Adrenal gland (tissue), 12 donors: Measurements from ENCODE around the gene SEMA4B. TPM values are rescaled to one million over a fixed set of nuclear protein-coding genes. Genes with fewer than 3 reads are reported as not detected.
"Not testable (repeated sequence)": the region's sequence is repeated elsewhere in the genome, so short reads cannot be mapped to it uniquely, and the experiment has no call there.

ENCODE experiments used
- DNase-seq, 7 donors: peaks; one replicate each; pipeline ENCODE4 v3.0.0-alpha.2; 2019 to 2020
- H3K27ac ChIP-seq, 5 donors: fragments of 200-600 bp; sonication (generic) in 4 of 5; 1 replicate in 3 of 5; 2 replicates in 2 of 5; pipeline versions ENCODE4 v1.5.1 to v1.8.0; 2016 to 2020; ENCODE audit warnings: mild to moderate bottlenecking in 1 of 5
- H3K27me3 ChIP-seq: fragments of 200-600 bp; 2 replicates; pipeline ENCODE4 v1.8.0; 2021
- H3K36me3 ChIP-seq, 2 donors: fragments of 200-600 bp; replicated peaks in 1 of 2; 1 replicate in 1 of 2; 2 replicates in 1 of 2; pipeline versions ENCODE4 v1.5.1 to v1.8.0; 2018 to 2022
- H3K4me1 ChIP-seq, 2 donors: fragments of 200-600 bp; replicated peaks in 1 of 2; 1 replicate in 1 of 2; 2 replicates in 1 of 2; pipeline versions ENCODE4 v1.5.1 to v1.8.0; 2018 to 2021
- H3K4me3 ChIP-seq, 4 donors: fragments of 200-600 bp; sonication (generic) in 3 of 4; one replicate each; pipeline ENCODE4 v1.5.1; 2016 to 2018
- H3K9me3 ChIP-seq, 3 donors: fragments of 200-600 bp; sonication (generic) in 1 of 3; replicated peaks in 1 of 3; 1 replicate in 2 of 3; 2 replicates in 1 of 3; pipeline versions ENCODE4 v1.5.1 to v1.8.0; 2016 to 2021
- POLR2A ChIP-seq, 2 donors: fragments of 450-650 bp; IDR thresholded peaks; one replicate each; pipeline ENCODE4 v1.6.1; 2017; ENCODE audit warnings: antibody characterized with exemption in 2 of 2, mild to moderate bottlenecking in 2 of 2, moderate library complexity in 1 of 2
- WGBS, 4 donors: extraction: QIAGEN DNeasy Blood & Tissue Kit in 2 of 4; methylation state at CpG; one replicate each; pipeline versions ENCODE4 v1.1.5 to v1.1.7; 2013 to 2017; 5-methylcytosine and 5-hydroxymethylcytosine counted together
- intact Hi-C, 2 donors: fragments of 100-400 bp; cut with DNase I; formaldehyde crosslinking; loops; one replicate each; pipeline versions ENCODE4 v1.14.1 to v1.15.0; 2022 to 2023
- polyA plus RNA-seq, 3 donors: library from polyadenylated mRNA; stranded (reverse); fragments of 200-250 nt in 2 of 3; fragments of 350-450 nt in 1 of 3; fragmentation: Illumina TruSeq in 1 of 3; extraction: RNeasy Lipid Tissue Mini Kit (QIAGEN cat#74804) in 1 of 3; gene quantifications; one replicate each; pipeline ENCODE4 v1.2.3, GENCODE V29; 2013 to 2014
- total RNA-seq, 9 donors: library from RNA; depleted of rRNA in 4 of 9; stranded (reverse); fragments of >200 nt in 4 of 9; fragments of 120-200 nt in 1 of 9; fragmentation: NEBNext Ultra II Directional in 1 of 9; extraction: Animal tissue kit (Norgen Biotek cat#: 25700) in 1 of 9; gene quantifications; one replicate each; pipeline versions ENCODE4 v1.1.0 to v1.2.4, GENCODE V29; 2013 to 2023
- TF ChIP-seq, protein P1 (sequence below), 6 experiments: fragments of 450-650 bp in 4 of 6; fragments of 200-600 bp in 2 of 6; sonication (generic) in 1 of 6; IDR thresholded peaks; 1 replicate in 5 of 6; 2 replicates in 1 of 6; pipeline versions ENCODE4 v1.5.1 to v1.8.0; 2016 to 2021; ENCODE audit warnings: antibody characterized with exemption in 6 of 6, mild to moderate bottlenecking in 2 of 6, moderate library complexity in 1 of 6
- donor health status: healthy with polysubstance abuse.
- donor health status: Bipolar disorder and iron deficiency.
- donor health status: DM: yes; HTN: yes; CAD: no.
- donor health status: DM: no; HTN: no; CAD: no.
- donor health status: DM: no; HTN: no; CAD: no.
- donor health status: DM: yes; HTN: yes; CAD: no.

SEMA4B gene
- total and polyA plus RNA-seq, 12 donors, result 10.6 to 155 (median 85.1) TPM

DNA sequence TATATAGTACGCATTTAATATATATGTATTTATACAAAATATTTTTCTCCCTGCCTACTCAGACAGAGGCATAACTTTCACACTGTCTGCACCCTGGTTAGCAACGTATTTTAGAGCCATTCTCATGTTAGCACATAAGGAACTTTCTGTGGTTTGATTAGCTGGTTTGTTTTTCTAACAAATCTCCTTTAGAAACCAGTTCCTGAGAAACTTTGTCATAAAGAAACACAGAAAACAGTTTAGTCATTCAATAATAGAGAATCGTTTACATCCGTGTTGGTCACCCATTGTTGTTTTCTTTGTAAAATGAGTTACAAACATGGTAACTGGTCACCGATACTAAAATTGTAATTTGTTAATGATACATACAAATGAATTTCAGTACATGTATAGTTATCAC lies 58.4 kb downstream of the SEMA4B start:
- Histone ChIP-seq H3K4me1 (peaks cover 3 to 5% of the 10 kb centered on the region in 2 donors), H3K27me3 (no peaks in the 10 kb centered on the region), H3K9me3 (no peaks in the 10 kb centered on the region), H3K36me3 (no peaks in the 10 kb centered on the region), H3K4me3 (no peak overlapping the region), H3K27ac (no peak overlapping the region)
- DNase-seq, result no peak
- TF ChIP-seq POLR2A (IDR thresholded peaks at IDR 0.05), result no peak
- TF ChIP-seq, protein P1, sequence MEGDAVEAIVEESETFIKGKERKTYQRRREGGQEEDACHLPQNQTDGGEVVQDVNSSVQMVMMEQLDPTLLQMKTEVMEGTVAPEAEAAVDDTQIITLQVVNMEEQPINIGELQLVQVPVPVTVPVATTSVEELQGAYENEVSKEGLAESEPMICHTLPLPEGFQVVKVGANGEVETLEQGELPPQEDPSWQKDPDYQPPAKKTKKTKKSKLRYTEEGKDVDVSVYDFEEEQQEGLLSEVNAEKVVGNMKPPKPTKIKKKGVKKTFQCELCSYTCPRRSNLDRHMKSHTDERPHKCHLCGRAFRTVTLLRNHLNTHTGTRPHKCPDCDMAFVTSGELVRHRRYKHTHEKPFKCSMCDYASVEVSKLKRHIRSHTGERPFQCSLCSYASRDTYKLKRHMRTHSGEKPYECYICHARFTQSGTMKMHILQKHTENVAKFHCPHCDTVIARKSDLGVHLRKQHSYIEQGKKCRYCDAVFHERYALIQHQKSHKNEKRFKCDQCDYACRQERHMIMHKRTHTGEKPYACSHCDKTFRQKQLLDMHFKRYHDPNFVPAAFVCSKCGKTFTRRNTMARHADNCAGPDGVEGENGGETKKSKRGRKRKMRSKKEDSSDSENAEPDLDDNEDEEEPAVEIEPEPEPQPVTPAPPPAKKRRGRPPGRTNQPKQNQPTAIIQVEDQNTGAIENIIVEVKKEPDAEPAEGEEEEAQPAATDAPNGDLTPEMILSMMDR (IDR thresholded peaks at IDR 0.05), result no peak
- 78 to 87% (median 84%) methylated on average over 5 of the region's 5 CpGs for WGBS, 4 donors
- intact Hi-C loops, result no loop called here

DNA sequence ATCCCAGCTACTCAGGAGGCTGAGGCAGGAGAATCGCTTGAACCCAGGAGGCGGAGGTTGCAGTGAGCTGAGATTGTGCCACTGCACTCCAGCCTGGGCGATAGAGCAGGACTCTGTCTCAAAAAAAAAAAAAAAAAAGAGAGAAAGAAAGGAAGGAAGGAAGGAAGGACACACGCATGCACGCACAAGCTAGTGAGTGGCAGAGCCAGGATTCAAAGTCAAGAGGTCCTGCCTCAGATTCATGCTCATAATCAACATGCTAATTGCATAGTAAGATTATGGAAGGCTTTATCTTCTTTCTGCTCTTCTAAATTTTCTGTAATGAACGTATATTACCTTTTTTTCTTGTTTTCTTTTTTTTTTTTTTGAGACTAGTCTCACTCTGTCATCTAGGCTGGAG lies 59.6 kb downstream of the SEMA4B start:
- H3K9me3 ChIP-seq, intact Hi-C loops, H3K4me3 ChIP-seq, H3K4me1 ChIP-seq, H3K27me3 ChIP-seq, H3K27ac ChIP-seq, H3K36me3 ChIP-seq, DNase-seq: not testable (repeated sequence)
- WGBS, 4 donors, result 76 to 84% (median 82%) methylated on average over 4 to 6 of the region's 6 CpGs

DNA sequence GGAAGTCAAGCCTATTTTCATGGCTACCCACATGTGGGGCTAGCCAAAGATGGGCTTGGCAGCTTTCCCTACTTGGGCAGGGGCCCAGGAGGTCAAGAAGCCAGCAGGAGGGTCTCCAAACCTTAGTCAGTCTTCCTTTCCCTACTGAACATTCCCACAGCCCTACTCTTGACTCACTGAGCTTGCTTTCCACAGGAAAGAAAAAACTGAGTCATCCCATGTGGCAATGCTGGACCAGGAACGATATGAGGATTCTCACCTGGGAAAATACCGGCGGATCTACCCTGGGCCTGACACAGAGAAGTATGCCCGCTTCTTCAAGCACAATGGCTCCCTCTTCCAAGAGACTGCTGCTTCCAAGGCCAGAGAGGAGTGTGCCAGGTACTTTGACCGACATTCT lies 60.7 kb downstream of the SEMA4B start:
- 77 to 83% (median 82%) methylated on average over 5 of the region's 5 CpGs for WGBS, 4 donors
- Histone ChIP-seq H3K9me3 (no peaks in the 10 kb centered on the region), H3K36me3 (no peaks in the 10 kb centered on the region), H3K27ac (no peak overlapping the region), H3K27me3 (no peaks in the 10 kb centered on the region), H3K4me1 (peaks cover 13 to 14% of the 10 kb centered on the region in 2 donors), H3K4me3 (no peak overlapping the region)
- TF ChIP-seq, protein P1 (IDR thresholded peaks at IDR 0.05), result no peak
- no peak for TF ChIP-seq POLR2A (IDR thresholded peaks at IDR 0.05)
- DNase-seq, result no peak
- intact Hi-C loops, result no loop called here

- H3K36me3 ChIP-seq, result no peaks in the 10 kb centered on the region
- H3K4me3 ChIP-seq, result no peak overlapping the region
- H3K4me1 ChIP-seq, result peaks cover 17 to 21% of the 10 kb centered on the region in 2 donors
- WGBS, 4 donors, result 65 to 81% (median 72%) methylated on average over 5 of the region's 5 CpGs
- intact Hi-C loops, result no loop called here
- no peak overlapping the region for H3K27ac ChIP-seq
- TF ChIP-seq, protein P1 (IDR thresholded peaks at IDR 0.05), result no peak
- no peak for TF ChIP-seq POLR2A (IDR thresholded peaks at IDR 0.05)
- no peaks in the 10 kb centered on the region for H3K9me3 ChIP-seq
- H3K27me3 ChIP-seq, result no peaks in the 10 kb centered on the region
- peak in 1 of 7 donors; percentile 26 for DNase-seq
Observed at GRCh38 chr15:90262426-90262825, 61.3 kb downstream of the SEMA4B start.

- Histone ChIP-seq H3K27me3 (no peaks in the 10 kb centered on the region), H3K27ac (peak overlapping the region; percentile 94 to 96 (median 96)), H3K4me1 (peaks cover 20 to 41% of the 10 kb centered on the region in 2 donors), H3K9me3 (no peaks in the 10 kb centered on the region), H3K4me3 (peak overlapping the region in 2 of 4 donors; percentile 64 to 71), H3K36me3 (no peaks in the 10 kb centered on the region)
- TF ChIP-seq POLR2A (IDR thresholded peaks at IDR 0.05), result no peak
- TF ChIP-seq, protein P1 (IDR thresholded peaks at IDR 0.05), result no peak
- peak in 1 of 7 donors; percentile 42 for DNase-seq
- intact Hi-C loops, result no loop called here
- 23 to 33% (median 29%) methylated on average over 3 to 4 of the region's 4 CpGs for WGBS, 4 donors
Observed at GRCh38 chr15:90264671-90265070, 63.5 kb downstream of the SEMA4B start.
